GM19372 (cell line): ENCODE results near the gene BRD1.
"Not testable (repeated sequence)": the region's sequence is repeated elsewhere in the genome, so short reads cannot be mapped to it uniquely, and the experiment has no call there.

Experiments
- ATAC-seq: cut with Tn5 transposase; IDR thresholded peaks from one replicate; pipeline ENCODE4 v1.9.1; 2021; ENCODE audit warnings: mild to moderate bottlenecking, low read depth, moderate library complexity; ENCODE audit not compliant: unreplicated experiment

Gene BRD1

GRCh38 chr22:49853981-49854831 lies 26.5 kb upstream of the BRD1 start:
- ATAC-seq = peak; percentile 33

GRCh38 chr22:49852898-49853894 lies 25.5 kb upstream of the BRD1 start, which contains the start of gene ZBED4:
Gene ZBED4 (plus strand): TSS chr22:49853844. CDS start chr22:49883663, 29,819 bp downstream.
- peak; percentile 79 for ATAC-seq

DNA sequence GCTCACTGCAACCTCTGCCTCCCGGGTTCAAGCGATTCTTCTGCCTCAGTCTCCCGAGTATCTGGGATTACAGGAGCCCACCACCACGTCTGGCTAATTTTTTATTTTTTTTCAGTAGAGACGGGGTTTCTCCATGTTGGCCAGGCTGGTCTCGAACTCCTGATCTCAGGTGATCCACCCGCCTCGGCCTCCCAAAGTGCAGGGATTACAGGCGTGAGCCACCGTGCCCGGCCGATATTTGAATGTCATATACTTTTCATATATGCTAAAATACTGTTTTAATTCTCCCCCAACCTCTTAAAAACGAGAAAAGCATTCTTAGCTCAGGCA lies 24.9 kb upstream of the BRD1 start:
- ATAC-seq = not testable (repeated sequence)

- no peak for ATAC-seq
Measured at GRCh38 chr22:49850959-49851802, 23.5 kb upstream of the BRD1 start.

DNA sequence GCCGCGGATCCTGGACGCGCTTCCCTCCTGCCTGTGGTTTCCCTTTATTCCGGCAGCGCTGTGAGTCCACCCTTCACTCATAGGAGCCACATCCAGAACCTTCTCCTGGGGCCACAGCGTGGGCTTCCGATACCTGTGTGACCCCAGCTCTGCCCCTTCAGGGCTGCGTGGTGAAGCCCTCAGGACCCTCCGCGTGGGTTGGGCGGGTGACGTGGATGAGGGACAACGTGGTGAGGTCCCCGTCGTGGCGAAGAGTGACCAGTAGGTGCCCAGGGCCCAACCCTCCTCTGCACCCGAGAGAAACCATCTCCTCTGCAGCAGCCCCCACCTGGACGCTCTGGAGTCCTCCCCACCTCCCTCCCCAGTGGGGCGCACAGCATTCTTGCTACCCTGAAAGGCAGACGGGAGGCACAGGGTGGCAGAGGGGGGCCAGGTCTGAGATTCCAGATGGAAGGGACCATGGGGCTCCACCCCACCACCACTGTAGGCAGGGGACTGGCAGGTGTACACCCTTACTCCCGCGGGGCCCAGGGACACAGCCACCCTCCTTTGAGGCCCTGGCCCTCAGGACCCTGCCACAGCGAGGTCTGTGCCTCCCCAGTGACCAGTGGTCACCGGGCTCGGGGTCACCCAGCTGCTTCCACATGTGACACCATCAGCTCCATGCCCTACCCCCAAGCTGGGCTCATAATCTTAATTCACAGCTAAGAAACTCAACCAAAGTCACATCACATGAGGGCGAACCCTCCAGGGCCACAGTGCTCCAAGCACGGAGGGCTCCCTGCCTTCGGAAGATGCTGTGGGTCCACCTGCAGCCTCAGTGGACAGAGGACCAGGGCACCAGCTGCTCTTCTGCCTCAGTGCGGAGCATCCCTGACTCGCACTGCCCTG lies 22.6 kb upstream of the BRD1 start:
- no peak for ATAC-seq

DNA sequence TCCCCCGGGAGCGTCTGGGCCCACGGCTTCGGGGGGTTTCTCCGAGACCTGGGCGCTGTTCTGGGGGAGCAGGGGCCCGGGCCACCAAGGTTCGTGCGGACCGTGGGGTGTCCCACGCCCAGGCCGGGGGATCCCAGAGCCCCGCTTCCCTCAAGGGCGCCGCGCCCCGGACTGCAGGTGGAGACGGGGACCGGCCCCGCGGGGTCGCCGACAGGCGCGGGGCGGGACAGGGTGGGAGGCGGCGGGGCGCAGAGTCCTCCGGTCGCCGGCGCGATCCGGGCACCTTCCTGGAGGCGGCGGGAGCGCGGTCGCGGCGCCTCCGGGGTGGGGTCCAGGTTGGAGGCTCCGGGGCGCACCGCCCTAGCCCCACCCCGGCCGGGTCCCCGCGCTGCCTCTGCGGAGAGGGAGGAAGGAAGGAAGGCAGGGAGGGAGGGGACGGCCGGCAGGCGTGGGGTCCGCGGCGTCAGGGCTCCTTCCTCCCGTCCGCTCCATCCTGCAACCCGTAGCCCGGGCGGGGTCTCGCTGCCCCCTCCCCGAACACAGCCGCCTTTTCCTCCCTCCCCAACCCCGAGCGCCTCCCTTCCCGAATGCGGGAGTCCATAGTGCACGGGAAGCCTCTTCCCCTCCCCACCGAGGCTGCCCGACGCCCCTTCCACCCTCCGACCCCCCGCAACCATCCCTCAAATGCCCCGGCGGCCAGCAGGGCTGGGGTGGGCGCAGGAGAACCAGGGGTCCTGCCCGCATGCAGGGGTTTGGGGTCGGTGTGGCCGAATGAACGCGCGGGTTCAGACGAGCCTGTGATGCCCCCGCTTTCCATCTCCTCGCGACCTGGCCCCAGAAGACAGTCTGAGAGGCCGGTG lies 21.7 kb upstream of the BRD1 start:
- ATAC-seq = no peak

DNA sequence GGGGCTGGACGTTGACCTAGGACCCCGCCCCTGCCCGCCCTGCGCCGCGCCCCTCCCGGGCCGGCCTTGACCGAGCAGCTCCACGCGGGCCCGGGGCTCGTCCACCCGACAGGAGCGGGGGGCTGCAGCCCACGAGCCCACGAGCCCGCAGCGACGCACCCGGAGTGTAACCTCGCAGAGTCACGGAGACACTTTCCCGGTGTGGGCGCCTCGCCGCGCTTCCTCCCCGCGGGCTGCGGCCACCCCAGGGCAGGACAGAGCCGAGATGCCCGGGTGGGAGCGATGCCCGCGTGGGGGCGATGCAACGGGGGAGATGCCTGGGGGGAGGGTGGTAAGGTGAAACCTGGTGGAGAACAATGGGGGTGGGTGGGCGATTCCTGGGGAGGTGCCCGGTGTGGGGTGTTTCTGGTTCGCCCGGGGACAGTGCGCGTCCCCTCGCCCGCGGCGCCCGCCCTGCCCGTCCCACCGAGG lies 21.1 kb upstream of the BRD1 start:
- ATAC-seq = no peak

DNA sequence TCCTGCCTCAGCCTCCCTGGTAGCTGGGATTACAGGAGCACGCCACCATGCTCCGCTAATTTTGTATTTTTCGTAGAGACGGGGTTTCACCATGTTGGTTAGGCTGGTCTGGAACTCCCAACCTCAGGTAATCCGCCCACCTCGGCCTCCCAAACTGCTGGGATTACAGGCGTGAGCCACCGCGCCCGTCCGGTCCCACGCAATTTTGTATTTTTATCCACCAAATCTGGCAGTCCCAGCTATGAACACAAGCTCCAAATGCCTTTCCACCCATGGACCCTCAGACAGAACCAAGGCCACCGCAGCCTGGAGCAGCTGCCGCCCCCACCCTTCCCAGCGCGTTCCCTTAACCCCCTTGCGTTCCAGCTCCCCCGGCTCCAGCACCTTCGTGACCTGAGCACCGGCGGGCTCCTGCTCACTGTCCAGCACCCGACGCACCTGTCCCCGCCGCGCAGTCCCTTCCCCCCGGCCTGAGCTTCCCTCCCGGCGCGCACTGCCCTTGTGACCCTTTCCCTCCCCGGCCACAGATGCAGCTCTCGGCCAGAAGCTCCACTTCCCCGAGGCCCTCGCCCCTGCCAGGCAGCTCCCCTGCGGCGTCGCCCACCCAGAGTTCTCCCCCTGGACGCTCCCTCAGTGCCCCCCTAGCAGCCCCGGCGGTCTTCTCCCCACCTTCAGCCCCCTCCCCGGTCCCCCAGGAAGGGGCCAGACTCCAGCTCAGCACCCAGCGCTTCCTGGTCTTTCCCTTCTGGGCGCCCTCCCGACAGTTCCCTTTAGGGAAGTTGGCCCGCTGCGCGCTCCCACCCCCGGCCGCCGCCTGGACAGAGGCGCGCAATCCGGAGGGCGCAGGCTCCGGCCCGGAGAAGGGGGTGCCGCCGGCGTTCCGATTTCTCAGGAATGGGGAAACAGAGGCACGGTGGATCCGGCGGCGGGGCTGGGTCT lies 20.3 kb upstream of the BRD1 start:
- ATAC-seq = no peak

DNA sequence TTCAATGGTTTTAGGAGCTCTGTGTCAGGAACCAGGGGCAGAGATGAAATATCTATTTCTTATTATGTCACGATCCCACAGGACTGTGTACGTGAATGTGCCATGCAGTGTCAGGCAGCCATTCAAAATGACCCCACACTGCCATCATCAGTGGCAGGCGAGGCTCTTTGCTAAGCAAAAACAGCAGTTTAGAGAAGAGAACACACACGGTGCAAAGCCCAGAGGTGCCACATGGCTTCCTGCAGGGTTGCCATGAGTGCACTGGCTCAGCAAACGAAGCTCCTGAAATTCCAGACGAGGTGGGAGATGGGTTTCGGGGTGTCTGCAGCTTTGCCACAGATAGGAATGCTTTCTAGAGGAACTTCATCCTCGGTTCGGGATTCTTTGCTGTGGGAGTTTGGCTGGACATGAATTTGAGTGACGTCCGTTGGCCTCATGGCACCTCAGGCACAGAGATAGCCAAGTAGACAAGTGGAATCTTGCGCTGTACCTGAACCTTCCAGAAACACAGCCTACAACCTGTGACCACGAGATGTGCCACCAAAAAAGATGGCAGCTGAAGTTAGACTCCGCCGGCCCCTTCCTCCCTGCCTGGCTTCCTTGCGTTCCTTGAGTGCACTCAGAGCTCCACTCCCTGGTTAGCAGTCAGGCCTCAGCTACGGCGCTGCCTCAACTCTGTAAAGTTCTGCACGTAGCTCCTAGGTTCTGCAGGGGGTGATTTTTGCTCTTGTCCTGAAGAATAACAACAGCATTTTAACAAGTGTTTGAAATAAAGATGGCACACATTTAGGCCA lies 18.2 kb upstream of the BRD1 start:
- ATAC-seq = no peak

DNA sequence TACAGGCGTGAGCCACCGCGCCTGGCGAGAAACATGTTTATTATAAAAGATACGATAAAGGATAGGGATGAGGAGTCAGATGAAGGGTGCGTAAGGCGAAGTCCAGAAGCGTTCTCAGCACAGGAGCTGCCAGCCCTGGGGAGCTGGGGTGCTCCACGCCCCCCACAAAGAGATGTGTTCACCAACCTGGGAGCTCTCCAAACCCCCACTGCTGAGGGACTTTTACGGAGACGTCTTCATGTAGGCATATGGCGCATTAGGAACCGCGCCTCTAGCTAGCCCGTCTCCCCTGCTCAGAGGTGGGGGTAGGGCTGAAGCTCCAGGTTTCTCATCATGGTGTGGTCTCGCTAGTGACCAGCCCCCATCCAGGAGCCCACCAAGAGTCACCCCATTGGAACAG lies 17.6 kb upstream of the BRD1 start:
- ATAC-seq = no peak

DNA sequence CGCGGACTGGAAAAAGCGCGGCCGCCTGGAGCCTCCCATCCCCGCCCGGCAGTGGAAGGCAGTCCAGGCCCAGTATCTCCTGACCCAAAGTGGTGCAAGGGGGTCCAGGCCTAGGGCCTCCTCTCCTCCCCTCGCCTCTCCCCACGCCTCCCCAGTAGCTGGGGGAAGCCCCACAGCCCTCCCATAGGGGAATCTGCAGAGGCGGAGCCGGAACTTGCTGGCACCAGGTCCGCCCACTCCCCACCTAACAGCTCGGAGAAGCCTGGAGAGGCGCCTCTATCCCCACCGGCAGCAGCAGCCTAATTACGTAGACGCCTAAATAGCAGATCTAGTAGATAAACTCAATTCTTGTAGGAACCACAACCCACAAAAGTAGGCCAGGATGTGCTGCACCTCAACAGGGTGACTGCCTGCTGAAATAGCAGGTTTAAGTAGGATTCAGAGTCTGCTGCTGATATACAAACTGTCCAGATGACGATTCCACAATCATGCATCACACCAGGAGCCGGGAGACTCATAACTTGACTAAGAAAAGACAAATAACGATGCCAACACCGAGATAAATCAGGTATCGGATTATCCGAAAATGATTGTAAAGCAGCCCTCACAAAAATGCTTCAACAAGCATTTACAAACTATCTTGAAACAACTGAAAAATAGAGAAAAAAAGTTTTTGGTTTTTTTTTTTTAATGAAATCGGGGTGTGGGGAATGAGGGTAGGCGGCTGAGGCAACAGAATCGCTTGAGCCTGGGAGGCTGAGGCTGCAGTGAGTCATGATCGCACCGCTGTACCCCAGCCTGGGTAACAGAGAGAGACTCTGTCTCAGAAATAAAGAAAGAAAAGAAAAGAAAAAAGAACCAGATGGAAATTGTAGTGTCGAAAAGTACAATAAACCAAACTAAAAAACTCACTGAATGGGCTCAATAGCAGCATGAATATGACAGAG lies 11.4 kb upstream of the BRD1 start:
- ATAC-seq = no peak

- no peak for ATAC-seq
Measured at GRCh38 chr22:49833340-49834007, 5.8 kb upstream of the BRD1 start.

DNA sequence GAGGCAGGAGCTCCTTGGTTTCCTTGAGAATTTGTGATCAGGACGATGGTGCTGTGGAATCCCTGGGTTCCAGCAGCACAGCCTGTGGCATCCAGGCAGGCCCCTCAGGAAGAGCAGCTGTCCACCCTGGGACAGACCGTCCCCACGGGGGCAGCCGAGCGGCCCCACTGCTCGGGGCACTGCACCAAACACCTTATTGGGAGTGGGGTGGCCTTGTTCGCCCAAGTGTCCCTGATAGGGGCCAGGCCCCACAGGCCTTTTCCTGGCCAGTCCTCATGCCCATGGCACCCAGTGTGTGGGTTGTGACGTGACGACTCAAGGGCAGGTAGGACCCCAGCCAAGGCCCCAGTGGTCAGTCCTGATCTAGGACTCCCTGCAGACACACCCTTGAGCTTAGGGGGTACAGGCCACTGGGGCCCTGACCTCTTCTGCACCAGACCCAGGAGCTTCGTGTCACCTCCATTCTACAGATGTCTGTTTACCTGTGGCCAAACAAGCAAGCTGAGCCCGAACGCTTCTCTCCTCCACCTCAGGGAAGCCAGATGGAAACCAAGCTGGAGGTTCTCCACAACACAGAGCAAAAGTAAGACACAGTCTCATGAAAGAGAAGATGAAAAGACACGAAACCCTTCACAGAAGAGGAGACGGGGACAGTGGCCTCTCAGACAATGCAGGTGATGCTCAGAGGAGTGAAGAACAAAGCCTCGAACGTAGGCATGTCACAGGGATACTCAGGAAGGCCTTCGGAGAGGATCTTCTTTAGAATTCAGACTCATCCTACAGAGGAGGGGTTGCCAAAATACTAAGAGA lies 1.6 kb upstream of the BRD1 start:
- ATAC-seq = no peak

GRCh38 chr22:49828599-49828965 lies 909 bp upstream of the BRD1 start:
- no peak for ATAC-seq
